C4-2B (cell line): Measurements from ENCODE around the gene CTTNBP2NL.

Source experiments
- H3K27ac ChIP-seq: fragments of 450-650 bp; 2 replicates; pipeline ENCODE4 v1.5.1; 2017
- ZFX ChIP-seq: fragments of 450-650 bp; IDR thresholded peaks from 2 replicates; pipeline ENCODE4 v1.6.1; 2017
- TF ChIP-seq, protein P1 (sequence below): fragments of 450-650 bp; conservative IDR thresholded peaks from 2 replicates; pipeline ENCODE4 v1.5.1; 2017; ENCODE audit warnings: mild to moderate bottlenecking

Gene CTTNBP2NL

DNA sequence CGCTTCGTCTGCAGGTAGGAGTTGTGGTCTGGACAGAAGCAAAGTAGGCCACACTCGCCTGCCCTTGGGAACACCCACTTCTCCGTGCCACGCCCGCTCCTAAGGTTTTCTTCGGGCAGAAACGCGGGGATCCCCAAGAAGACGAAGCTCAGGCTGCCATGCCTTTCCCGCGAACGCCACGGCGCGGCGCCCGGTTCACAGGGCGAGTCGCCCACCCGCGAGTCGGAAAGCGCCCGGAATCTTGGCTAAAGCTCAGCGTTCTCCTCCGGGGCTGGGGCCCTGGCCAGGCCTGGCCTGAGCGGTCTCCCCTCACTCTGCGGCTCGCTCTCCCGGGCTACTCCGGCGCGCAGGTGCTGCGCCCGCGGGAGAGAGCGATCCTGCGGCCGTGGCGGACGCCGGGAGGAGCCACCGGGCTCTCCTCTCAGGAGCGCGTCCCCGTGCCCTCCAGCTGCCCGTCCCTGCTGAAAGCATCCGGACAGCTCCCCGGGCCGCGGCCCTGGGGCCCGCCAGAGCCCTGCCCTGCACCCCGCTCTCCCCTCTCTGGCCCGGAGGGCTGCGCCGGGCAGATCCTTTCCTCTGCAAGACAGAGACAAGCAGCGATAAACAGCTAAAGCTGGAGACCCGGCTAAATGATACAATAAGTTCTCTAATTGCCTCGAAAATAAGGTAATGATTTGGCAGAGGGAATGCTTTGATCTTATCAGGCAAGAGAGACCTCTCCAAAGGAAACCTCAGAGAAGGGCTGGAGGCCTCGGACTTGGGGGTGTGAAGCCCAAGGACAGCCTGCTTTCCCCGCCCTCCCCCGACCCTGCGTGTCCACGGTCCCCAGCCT, 106.0 kb downstream of the CTTNBP2NL start:
- TF ChIP-seq, protein P1, sequence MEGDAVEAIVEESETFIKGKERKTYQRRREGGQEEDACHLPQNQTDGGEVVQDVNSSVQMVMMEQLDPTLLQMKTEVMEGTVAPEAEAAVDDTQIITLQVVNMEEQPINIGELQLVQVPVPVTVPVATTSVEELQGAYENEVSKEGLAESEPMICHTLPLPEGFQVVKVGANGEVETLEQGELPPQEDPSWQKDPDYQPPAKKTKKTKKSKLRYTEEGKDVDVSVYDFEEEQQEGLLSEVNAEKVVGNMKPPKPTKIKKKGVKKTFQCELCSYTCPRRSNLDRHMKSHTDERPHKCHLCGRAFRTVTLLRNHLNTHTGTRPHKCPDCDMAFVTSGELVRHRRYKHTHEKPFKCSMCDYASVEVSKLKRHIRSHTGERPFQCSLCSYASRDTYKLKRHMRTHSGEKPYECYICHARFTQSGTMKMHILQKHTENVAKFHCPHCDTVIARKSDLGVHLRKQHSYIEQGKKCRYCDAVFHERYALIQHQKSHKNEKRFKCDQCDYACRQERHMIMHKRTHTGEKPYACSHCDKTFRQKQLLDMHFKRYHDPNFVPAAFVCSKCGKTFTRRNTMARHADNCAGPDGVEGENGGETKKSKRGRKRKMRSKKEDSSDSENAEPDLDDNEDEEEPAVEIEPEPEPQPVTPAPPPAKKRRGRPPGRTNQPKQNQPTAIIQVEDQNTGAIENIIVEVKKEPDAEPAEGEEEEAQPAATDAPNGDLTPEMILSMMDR: peak; percentile 93
- TF ChIP-seq ZFX: no peak
- peak overlapping the region; percentile 39 for H3K27ac ChIP-seq

DNA sequence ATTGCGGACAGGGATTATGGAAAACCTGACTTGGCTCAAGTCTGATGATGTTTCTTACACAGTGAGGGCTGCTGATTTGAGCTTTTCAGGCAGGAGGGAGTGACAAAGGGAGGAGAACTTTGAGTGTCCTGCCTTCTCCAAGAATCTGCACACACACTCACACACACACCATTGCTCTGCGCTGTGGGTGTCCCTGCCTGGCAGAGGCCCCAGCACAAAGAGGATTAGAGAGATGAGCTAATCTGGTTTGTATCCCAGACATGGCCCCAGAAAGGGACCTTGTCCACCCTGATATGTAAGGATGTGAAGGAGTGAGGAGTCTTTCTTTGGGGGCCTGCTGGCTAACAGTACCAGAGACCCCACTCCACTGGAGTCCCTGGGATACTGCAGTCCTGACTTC, 106.8 kb downstream of the CTTNBP2NL start:
- TF ChIP-seq ZFX: no peak
- TF ChIP-seq, protein P1: no peak
- H3K27ac ChIP-seq: no peak overlapping the region

DNA sequence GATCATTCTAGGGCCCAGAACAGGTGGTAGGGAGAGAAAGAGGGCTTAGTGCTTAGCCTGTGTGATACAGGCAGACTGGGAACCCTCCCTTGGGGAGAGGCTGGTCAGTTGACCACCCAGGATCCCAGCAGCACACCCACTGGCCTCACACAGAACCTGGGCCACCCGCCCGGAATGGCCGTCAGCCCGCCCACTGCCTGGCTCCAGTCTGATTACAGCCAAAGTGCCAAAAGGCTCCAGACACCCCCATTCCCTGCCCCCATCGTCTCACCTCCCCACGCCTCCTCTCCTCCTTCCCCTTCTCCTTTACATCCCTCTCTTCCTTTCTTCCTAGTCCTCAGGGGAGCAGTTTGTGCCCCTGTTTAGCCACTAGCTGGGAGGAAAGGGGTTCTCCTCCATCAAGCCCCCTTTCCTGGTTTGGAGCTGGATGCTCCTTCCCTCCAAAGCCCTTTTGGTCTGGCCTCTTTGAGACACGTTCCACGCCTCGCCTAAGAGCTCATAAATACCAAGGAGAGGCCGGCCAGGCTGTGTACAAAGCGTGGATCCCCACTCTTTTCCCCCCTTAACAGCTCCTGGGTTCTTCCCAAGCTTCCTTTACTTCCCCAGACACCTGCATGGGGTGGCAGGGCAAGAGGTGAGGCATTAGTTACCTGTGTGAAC, 108.1 kb downstream of the CTTNBP2NL start:
- no peak overlapping the region for H3K27ac ChIP-seq
- TF ChIP-seq ZFX: no peak

DNA sequence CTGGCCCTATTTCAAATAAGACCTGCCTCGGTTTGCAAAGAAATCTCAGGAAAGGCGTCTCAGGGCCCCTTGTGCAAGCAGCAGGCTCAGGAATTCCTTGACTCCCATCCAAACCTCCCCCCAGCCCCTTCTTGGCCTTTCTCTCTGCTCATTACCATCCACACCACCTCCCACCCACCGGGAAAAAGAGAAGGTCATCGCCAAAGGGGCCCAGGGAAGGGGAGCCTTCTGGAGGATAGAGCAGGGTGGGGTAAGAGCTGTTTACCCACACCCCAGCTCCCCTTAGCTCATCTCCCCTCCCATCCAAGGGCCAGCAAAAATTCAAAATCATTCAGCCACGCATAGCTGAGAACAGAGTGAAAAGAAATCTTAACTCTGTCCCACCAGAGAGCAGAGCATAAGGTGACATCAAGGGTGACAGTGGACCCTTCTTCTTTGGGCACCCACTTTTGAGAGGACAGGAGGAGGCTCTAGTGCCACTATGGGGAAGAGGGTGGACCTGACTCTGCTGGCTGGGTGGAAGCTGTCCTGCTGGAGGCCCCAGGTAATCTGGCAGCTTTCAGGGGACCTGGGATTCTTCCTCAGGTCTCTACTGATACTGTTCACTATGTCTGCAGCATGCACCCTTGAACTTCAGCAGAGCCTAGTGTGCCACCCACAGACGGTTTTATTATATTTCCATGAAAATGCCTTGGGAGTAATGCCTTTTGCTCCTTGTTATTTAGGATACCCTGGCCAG, 108.8 kb downstream of the CTTNBP2NL start:
- no peak overlapping the region for H3K27ac ChIP-seq
- TF ChIP-seq, protein P1: no peak
- TF ChIP-seq ZFX: no peak

DNA sequence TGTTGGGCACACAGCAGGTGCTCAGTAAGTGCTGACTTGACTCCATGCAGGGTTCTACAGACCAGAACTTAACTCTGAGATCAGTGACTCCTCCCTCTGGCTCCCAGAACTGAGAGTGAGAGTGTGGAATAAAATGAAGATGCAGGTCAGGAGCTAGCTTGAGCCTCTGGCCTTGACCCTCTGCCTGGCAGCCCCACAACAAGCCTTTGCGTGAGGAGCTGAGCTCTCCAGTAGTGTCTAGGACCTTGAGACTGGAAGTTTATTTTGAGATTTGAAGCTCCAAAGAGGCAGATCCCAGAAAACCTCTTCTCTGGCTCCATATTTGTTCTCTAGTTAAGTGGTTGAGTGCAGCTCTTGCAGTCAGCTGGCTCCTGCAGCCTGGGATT, 109.4 kb downstream of the CTTNBP2NL start:
- H3K27ac ChIP-seq: no peak overlapping the region
- TF ChIP-seq, protein P1: no peak
- TF ChIP-seq ZFX: no peak

DNA sequence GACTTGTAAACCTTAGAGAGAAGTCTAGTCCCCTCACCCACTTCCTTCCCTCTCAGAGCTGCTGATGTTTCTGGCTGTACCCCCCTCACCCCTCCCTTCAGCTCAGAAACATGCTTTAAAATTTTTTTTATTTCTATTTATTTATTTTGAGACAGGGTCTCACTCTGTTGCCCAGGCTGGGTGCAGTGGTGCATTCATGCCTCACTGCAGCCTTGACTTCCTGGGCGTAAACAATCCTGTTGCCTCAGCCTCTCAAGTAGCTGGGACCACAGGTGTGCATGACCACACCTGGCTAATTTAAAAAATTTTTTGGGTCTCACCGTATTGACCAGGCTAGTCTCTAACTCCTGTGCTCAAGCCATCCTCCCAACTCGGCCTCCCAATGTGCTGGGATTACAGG, 109.9 kb downstream of the CTTNBP2NL start:
- H3K27ac ChIP-seq: no peak overlapping the region
- TF ChIP-seq ZFX: no peak
- TF ChIP-seq, protein P1: no peak

DNA sequence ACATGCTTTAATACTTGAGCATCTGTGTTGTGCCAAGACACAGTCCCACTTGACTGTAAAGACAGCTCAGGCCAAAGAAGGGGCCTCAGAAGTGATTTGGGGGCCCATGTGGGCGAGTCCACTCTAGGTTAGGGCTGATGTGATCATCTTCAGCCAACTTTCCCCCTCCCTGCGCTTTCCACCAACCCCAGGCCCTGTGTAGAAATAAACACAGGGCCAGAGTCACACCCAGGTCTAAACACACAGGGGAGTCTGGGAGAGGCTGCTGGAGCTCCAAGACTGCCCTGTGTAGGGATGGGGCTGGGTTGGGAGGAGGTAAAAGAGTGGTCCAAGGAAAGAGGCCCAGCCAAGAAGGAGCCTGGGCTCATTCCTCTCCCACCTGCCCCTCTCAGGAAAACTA, 110.3 kb downstream of the CTTNBP2NL start:
- no peak overlapping the region for H3K27ac ChIP-seq
- TF ChIP-seq, protein P1: no peak
- TF ChIP-seq ZFX: no peak
